H1 (cell line): ENCODE measurements around the gene LAMB1. TPM values are rescaled to one million over a fixed set of nuclear protein-coding genes. Genes with fewer than 3 reads are reported as not detected.

Source experiments
- CTCF ChIA-PET: fragments of 300-600 bp; sonication (Branson Sonifier 250); formaldehyde crosslinking; loops from one replicate; lab custom pipeline; 2021; ENCODE audit not compliant: partially characterized antibody; lab: Charles Lee
- POLR2A ChIA-PET: fragments of 300-600 bp; sonication (Branson Sonifier 250); formaldehyde crosslinking; loops from one replicate; lab custom pipeline; 2021; ENCODE audit warnings: inconsistent platforms; ENCODE audit not compliant: partially characterized antibody; lab: Charles Lee
- DNase-seq, 2 experiments: peaks; one replicate each; pipeline versions ENCODE4 v3.0.0 to v3.0.0-alpha.2; 2010 to 2022; ENCODE audit warnings: low spot score in 2 of 2, low read depth in 1 of 2, mixed read lengths in 1 of 2
- FAIRE-seq: peaks from 2 replicates; lab custom pipeline; 2011; peaks lifted over from hg19 to GRCh38; lab: Jason Lieb, UNC
- H2AFZ ChIP-seq: 2 replicates; pipeline ENCODE4 v1.8.1; 2012; ENCODE audit warnings: low read length, inconsistent platforms
- H2AK5ac ChIP-seq: 2 replicates; pipeline ENCODE4 v1.6.1; 2013; ENCODE audit warnings: low read depth, low read length
- H2BK120ac ChIP-seq: replicated peaks from 2 replicates; pipeline ENCODE3; 2013; ENCODE audit warnings: low read depth, low read length, inconsistent platforms
- H2BK12ac ChIP-seq: 2 replicates; pipeline ENCODE4 v1.6.1; 2013; ENCODE audit warnings: low read depth, low read length
- H2BK15ac ChIP-seq: 2 replicates; pipeline ENCODE4 v1.6.1; 2013; ENCODE audit warnings: low read length
- H2BK20ac ChIP-seq: 2 replicates; pipeline ENCODE4 v1.6.1; 2013; ENCODE audit warnings: low read length
- H2BK5ac ChIP-seq: 2 replicates; pipeline ENCODE4 v1.6.1; 2013; ENCODE audit warnings: low read depth, low read length
- H3K14ac ChIP-seq: 2 replicates; pipeline ENCODE4 v1.6.1; 2013; ENCODE audit warnings: inconsistent platforms; ENCODE audit not compliant: insufficient read length
- H3K18ac ChIP-seq: 2 replicates; pipeline ENCODE4 v1.6.1; 2013; ENCODE audit warnings: low read length; ENCODE audit errors: extremely low read depth
- H3K23ac ChIP-seq: 2 replicates; pipeline ENCODE4 v1.6.1; 2013; ENCODE audit warnings: inconsistent platforms; ENCODE audit not compliant: insufficient read length
- H3K23me2 ChIP-seq: 2 replicates; pipeline ENCODE4 v1.6.1; 2013; ENCODE audit warnings: low read depth, low read length
- H3K27ac ChIP-seq: 2 replicates; pipeline ENCODE4 v1.6.1; 2011; ENCODE audit warnings: low read depth, low read length, inconsistent platforms
- H3K27me3 ChIP-seq, 4 experiments: replicated peaks in 1 of 4; 1 replicate in 1 of 4; 2 replicates in 3 of 4; pipeline versions ENCODE4 v1.6.1 to v1.8.1; 2011 to 2013; ENCODE audit warnings: low read length in 3 of 4, mild to moderate bottlenecking in 3 of 4, inconsistent platforms in 2 of 4, mixed read lengths in 2 of 4, moderate library complexity in 1 of 4; ENCODE audit not compliant: control insufficient read depth in 3 of 4, insufficient read depth in 3 of 4; ENCODE audit errors: extremely low read depth in 1 of 4
- H3K36me3 ChIP-seq, 4 experiments: 2 replicates each; pipeline versions ENCODE4 v1.6.1 to v1.8.1; 2011 to 2013; ENCODE audit warnings: mild to moderate bottlenecking in 4 of 4, low read length in 3 of 4, moderate library complexity in 2 of 4, control low read depth in 1 of 4, inconsistent platforms in 1 of 4; ENCODE audit not compliant: insufficient read depth in 4 of 4, control insufficient read depth in 2 of 4
- H3K4ac ChIP-seq: replicated peaks from 2 replicates; pipeline ENCODE3; 2013; ENCODE audit warnings: low read length, low read depth, mixed read lengths, inconsistent platforms; ENCODE audit not compliant: insufficient read length
- H3K4me1 ChIP-seq, 4 experiments: replicated peaks in 1 of 4; 1 replicate in 1 of 4; 2 replicates in 3 of 4; pipeline versions ENCODE4 v1.6.1 to v1.8.1; 2011 to 2013; ENCODE audit warnings: low read length in 3 of 4, inconsistent platforms in 2 of 4, mixed read lengths in 1 of 4; ENCODE audit not compliant: insufficient read depth in 4 of 4, control insufficient read depth in 3 of 4
- H3K4me2 ChIP-seq, 2 experiments: 2 replicates each; pipeline versions ENCODE4 v1.6.1 to v1.8.1; 2011 to 2013; ENCODE audit warnings: low read depth in 2 of 2, low read length in 2 of 2, control low read depth in 1 of 2, inconsistent platforms in 1 of 2, mild to moderate bottlenecking in 1 of 2; ENCODE audit not compliant: insufficient read depth in 1 of 2
- H3K4me3 ChIP-seq, 4 experiments: fragments of 200-600, 300-600 bp in 1 of 4; sonication (generic), shearing (Covaris generic), sonication (Bioruptor Twin) in 1 of 4; 2 replicates each; pipeline versions ENCODE4 v1.5.1 to v1.8.1; 2011 to 2016; ENCODE audit warnings: low read length in 4 of 4, low read depth in 3 of 4, control low read depth in 2 of 4, inconsistent platforms in 2 of 4, mild to moderate bottlenecking in 2 of 4, mixed read lengths in 1 of 4, moderate library complexity in 1 of 4; ENCODE audit not compliant: insufficient read depth in 2 of 4; ENCODE audit errors: extremely low read depth in 1 of 4
- H3K56ac ChIP-seq: replicated peaks from 2 replicates; pipeline ENCODE3; 2013; ENCODE audit warnings: low read depth, mild to moderate bottlenecking, mixed read lengths, low read length, inconsistent platforms; ENCODE audit not compliant: insufficient read length
- H3K79me1 ChIP-seq: 2 replicates; pipeline ENCODE4 v1.6.1; 2013; ENCODE audit warnings: low read depth, low read length, control low read depth
- H3K79me2 ChIP-seq, 2 experiments: 2 replicates each; pipeline versions ENCODE4 v1.6.1 to v1.8.1; 2012 to 2013; ENCODE audit warnings: low read length in 2 of 2, mild to moderate bottlenecking in 2 of 2, inconsistent platforms in 1 of 2; ENCODE audit not compliant: insufficient read depth in 2 of 2, control insufficient read depth in 1 of 2
- H3K9ac ChIP-seq, 4 experiments: replicated peaks in 1 of 4; 1 replicate in 1 of 4; 2 replicates in 3 of 4; pipeline versions ENCODE4 v1.6.1 to v1.8.1; 2011 to 2013; ENCODE audit warnings: low read depth in 3 of 4, low read length in 3 of 4, control low read depth in 2 of 4, mild to moderate bottlenecking in 2 of 4, moderate library complexity in 2 of 4, inconsistent platforms in 1 of 4; ENCODE audit errors: extremely low read depth in 1 of 4
- H3K9me3 ChIP-seq, 2 experiments: 2 replicates each; pipeline versions ENCODE4 v1.6.1 to v1.8.1; 2012 to 2013; ENCODE audit warnings: mild to moderate bottlenecking in 2 of 2, moderate library complexity in 2 of 2, control low read depth in 1 of 2, inconsistent platforms in 1 of 2, low read depth in 1 of 2, low read length in 1 of 2, mixed read lengths in 1 of 2; ENCODE audit not compliant: insufficient read depth in 2 of 2
- H4K20me1 ChIP-seq, 2 experiments: replicated peaks in 1 of 2; 2 replicates each; pipeline versions ENCODE3 to v1.8.1; 2011 to 2013; ENCODE audit warnings: inconsistent platforms in 2 of 2, low read length in 2 of 2, mild to moderate bottlenecking in 1 of 2; ENCODE audit not compliant: insufficient read depth in 2 of 2, control insufficient read depth in 1 of 2
- H4K5ac ChIP-seq: 2 replicates; pipeline ENCODE4 v1.6.1; 2013; ENCODE audit warnings: low read length, low read depth, mixed read lengths, inconsistent platforms; ENCODE audit not compliant: insufficient read length
- H4K8ac ChIP-seq: 2 replicates; pipeline ENCODE4 v1.8.0; 2013; ENCODE audit warnings: mild to moderate bottlenecking, moderate library complexity, low read length, inconsistent platforms; ENCODE audit not compliant: insufficient read depth; ENCODE audit errors: extremely low read depth
- H4K91ac ChIP-seq: replicated peaks from 2 replicates; pipeline ENCODE3; 2013; ENCODE audit warnings: low read length, mixed read lengths, inconsistent platforms; ENCODE audit not compliant: insufficient read length
- BACH1 ChIP-seq: IDR thresholded peaks from 2 replicates; pipeline ENCODE4 v1.6.1; 2012; ENCODE audit warnings: low read length, improper control_type of control experiment
- CBX5 ChIP-seq: fragments of 300-800, 300-1000 bp; sonication (generic); IDR thresholded peaks from 2 replicates; pipeline ENCODE4 v1.7.1; 2016; ENCODE audit warnings: antibody characterized with exemption, low read length, low read depth
- EZH2 ChIP-seq: fragments of 200-600 bp; sonication (generic); IDR thresholded peaks from 2 replicates; pipeline ENCODE4 v1.7.1; 2012; ENCODE audit warnings: low read depth, mild to moderate bottlenecking, moderate library complexity, low read length, inconsistent platforms; ENCODE audit not compliant: severe bottlenecking
- MAFK ChIP-seq: IDR thresholded peaks from 2 replicates; pipeline ENCODE4 v1.6.1; 2012; ENCODE audit warnings: low read depth, mild to moderate bottlenecking, improper control_type of control experiment, low read length
- PHF8 ChIP-seq: fragments of 200-600 bp; sonication (generic); conservative IDR thresholded peaks from 2 replicates; pipeline ENCODE4 v1.7.1; 2012; ENCODE audit warnings: low read depth, mild to moderate bottlenecking, inconsistent platforms, low read length, moderate library complexity
- POLR2A ChIP-seq, 2 experiments: IDR thresholded peaks; 1 replicate in 1 of 2; 2 replicates in 1 of 2; pipeline ENCODE4 v1.6.1; 2011; ENCODE audit warnings: low read depth in 2 of 2, low read length in 2 of 2, mild to moderate bottlenecking in 2 of 2; ENCODE audit errors: control extremely low read depth in 1 of 2
- POU5F1 ChIP-seq: IDR thresholded peaks from 2 replicates; pipeline ENCODE4 v1.6.1; 2011; ENCODE audit warnings: low read depth, mild to moderate bottlenecking, low read length, moderate library complexity
- SP1 ChIP-seq: IDR thresholded peaks from 2 replicates; pipeline ENCODE4 v1.6.1; 2011; ENCODE audit warnings: low read depth, low read length
- SUZ12 ChIP-seq: fragments of 200-600 bp; sonication (generic); IDR thresholded peaks from 2 replicates; pipeline ENCODE4 v1.6.1; 2012; ENCODE audit warnings: mild to moderate bottlenecking, inconsistent platforms, low read length, moderate library complexity, mixed read lengths
- TAF1 ChIP-seq: IDR thresholded peaks from 2 replicates; pipeline ENCODE4 v1.6.1; 2011; ENCODE audit warnings: mild to moderate bottlenecking, low read depth, low read length
- TEAD4 ChIP-seq: IDR thresholded peaks from 2 replicates; pipeline ENCODE4 v1.6.1; 2012; ENCODE audit warnings: low read depth, low read length, inconsistent platforms, mixed read lengths
- ZNF274 ChIP-seq: IDR thresholded peaks from 2 replicates; pipeline ENCODE4 v1.7.0; 2012; ENCODE audit warnings: low read length, borderline replicate concordance; ENCODE audit errors: extremely low read depth
- WGBS, 2 experiments: shearing (Covaris generic) in 1 of 2; methylation state at CpG; one replicate each; pipeline versions ENCODE4 v1.1.6 to v1.1.7; 2013 to 2015; ENCODE audit warnings: low lambda C conversion rate in 2 of 2, mixed read lengths in 2 of 2, inconsistent platforms in 1 of 2, low coverage in 1 of 2, missing lambda C conversion rate in 1 of 2; ENCODE audit not compliant: insufficient replicate concordance in 2 of 2, insufficient coverage in 1 of 2, insufficient read length in 1 of 2; ENCODE audit errors: extremely low coverage in 1 of 2, missing lambda C conversion rate in 1 of 2; 5-methylcytosine and 5-hydroxymethylcytosine counted together
- polyA plus RNA-seq, 7 experiments: library from polyadenylated mRNA; depleted of rRNA in 3 of 7; stranded (reverse) in 5 of 7; unstranded in 2 of 7; fragments of >200 nt in 5 of 7; fragments of 200-250 nt in 2 of 7; gene quantifications; 1 replicate in 5 of 7; 2 replicates in 1 of 7; 4 replicates in 1 of 7; pipeline versions ENCODE4 v1.2.1 to v1.2.3, GENCODE V29; 2011 to 2013; ENCODE audit warnings: missing spikeins in 2 of 7, mixed read lengths in 2 of 7
- total RNA-seq: library from RNA; stranded (reverse); fragmentation: NEBNext Ultra II Directional; extraction: Animal tissue kit (Norgen Biotek cat#: 25700); gene quantifications from 2 replicates; pipeline ENCODE4 v1.2.1, GENCODE V29; 2021
- TF ChIP-seq, protein P1 (sequence below): IDR thresholded peaks from 2 replicates; pipeline ENCODE4 v1.6.1; 2011; ENCODE audit warnings: low read depth, mild to moderate bottlenecking, low read length; ENCODE audit not compliant: insufficient read depth
- TF ChIP-seq, protein P2 (sequence below): IDR thresholded peaks from 2 replicates; pipeline ENCODE4 v1.6.1; 2011; ENCODE audit warnings: low read length, improper control_type of control experiment

The LAMB1 gene
- total and polyA plus RNA-seq, 2 of the 8 experiments (the other 6 are each of a cell fraction or from before 2014, with no cell fraction given): 31.9 to 38.5 TPM

DNA sequence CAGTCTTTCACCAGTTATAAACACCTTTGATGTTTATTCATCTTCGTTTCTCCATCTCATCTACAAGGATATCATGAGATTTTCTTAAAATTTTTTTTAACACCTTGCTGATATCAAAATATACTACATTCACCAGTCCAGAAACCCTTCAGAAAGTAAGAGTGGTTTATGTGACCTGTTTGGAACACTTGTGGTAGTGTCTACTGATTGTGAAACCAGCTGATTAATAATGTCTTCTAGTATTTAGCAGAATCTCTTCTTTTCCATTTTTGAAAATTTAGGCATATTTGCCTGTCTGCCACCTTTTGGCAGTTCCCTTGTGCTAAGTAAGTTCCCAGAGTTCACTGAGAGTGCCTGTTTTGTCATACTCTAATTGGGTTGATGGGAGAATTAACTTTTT, 93.5 kb downstream of the LAMB1 start:
- no peak overlapping the region for H2BK20ac ChIP-seq
- TF ChIP-seq MAFK (no peak), PHF8 (no peak), BACH1 (no peak), TAF1 (no peak), CBX5 (no peak), SUZ12 (no peak), SP1 (no peak), POLR2A (IDR thresholded peaks at IDR 0.05; ENCODE audit: control extremely low read depth in 1 of 2, low read depth in 2 of 2, low read length in 2 of 2) (no peak), TEAD4 (no peak), ZNF274 (no peak), POU5F1 (no peak), EZH2 (no peak)
- TF ChIP-seq, protein P1, sequence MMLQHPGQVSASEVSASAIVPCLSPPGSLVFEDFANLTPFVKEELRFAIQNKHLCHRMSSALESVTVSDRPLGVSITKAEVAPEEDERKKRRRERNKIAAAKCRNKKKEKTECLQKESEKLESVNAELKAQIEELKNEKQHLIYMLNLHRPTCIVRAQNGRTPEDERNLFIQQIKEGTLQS: no peak
- TF ChIP-seq, protein P2, sequence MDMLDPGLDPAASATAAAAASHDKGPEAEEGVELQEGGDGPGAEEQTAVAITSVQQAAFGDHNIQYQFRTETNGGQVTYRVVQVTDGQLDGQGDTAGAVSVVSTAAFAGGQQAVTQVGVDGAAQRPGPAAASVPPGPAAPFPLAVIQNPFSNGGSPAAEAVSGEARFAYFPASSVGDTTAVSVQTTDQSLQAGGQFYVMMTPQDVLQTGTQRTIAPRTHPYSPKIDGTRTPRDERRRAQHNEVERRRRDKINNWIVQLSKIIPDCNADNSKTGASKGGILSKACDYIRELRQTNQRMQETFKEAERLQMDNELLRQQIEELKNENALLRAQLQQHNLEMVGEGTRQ: no peak

More for the DNA sequence above, 93.5 kb downstream of the LAMB1 start:
- H4K91ac ChIP-seq: no peak overlapping the region
- H3K27ac ChIP-seq: no peak overlapping the region
- H3K4ac ChIP-seq: no peak overlapping the region
- no peak overlapping the region for H2BK120ac ChIP-seq
- H4K5ac ChIP-seq: no peak overlapping the region
- H3K36me3 ChIP-seq: peaks cover 4 to 52% (median 22%) of the 10 kb centered on the region in 4 experiments; a peak in 7 of 8 replicates
- no peak overlapping the region for H2AK5ac ChIP-seq
- H2BK12ac ChIP-seq: no peak overlapping the region
- H3K56ac ChIP-seq: no peak overlapping the region
- H2BK5ac ChIP-seq: no peak overlapping the region
- no peak overlapping the region for H2AFZ ChIP-seq
- H3K23me2 ChIP-seq: no peaks in the 10 kb centered on the region
- no peaks in the 10 kb centered on the region for H3K27me3 ChIP-seq
- no peak overlapping the region for H3K9ac ChIP-seq
- DNase-seq: no peak
- WGBS, 2 experiments: 86% methylated on average over 1 of the region's 1 CpG; no CpG with 5 or more reads in 1 of the 2 experiments
- no peaks in the 10 kb centered on the region for H4K20me1 ChIP-seq
- no peak overlapping the region for H3K4me3 ChIP-seq
- no peak for FAIRE-seq
- no peaks in the 10 kb centered on the region for H3K4me1 ChIP-seq
- H4K8ac ChIP-seq: no peak overlapping the region
- no peaks in the 10 kb centered on the region for H3K79me1 ChIP-seq
- H3K14ac ChIP-seq: no peak overlapping the region
- no peak overlapping the region for H3K23ac ChIP-seq
- ChIA-PET CTCF (no interaction called here), POLR2A (no interaction called here)
- no peaks in the 10 kb centered on the region for H3K9me3 ChIP-seq
- H3K4me2 ChIP-seq: no peak overlapping the region
- H3K18ac ChIP-seq: no peak overlapping the region
- H2BK15ac ChIP-seq: no peak overlapping the region
- H3K79me2 ChIP-seq: peaks cover 0 to 5% of the 10 kb centered on the region in 2 experiments; a peak in 1 of 4 replicates
